Neural progenitor cell (in vitro differentiated cells): ENCODE results near the gene CDK5. TPM values are rescaled to one million over a fixed set of nuclear protein-coding genes. Genes with fewer than 3 reads are reported as not detected.
A peak's percentile ranks its signal among the peaks of the same experiment; 100 is the strongest.

Experiments used
- DNase-seq: peaks from one replicate; pipeline ENCODE4 v3.0.0-alpha.2; 2016; ENCODE audit warnings: low spot score
- H2AFZ ChIP-seq: fragments of 200-600 bp; sonication (generic); replicated peaks from 2 replicates; pipeline ENCODE4 v1.6.1; 2016; ENCODE audit warnings: antibody characterized with exemption
- H3F3A ChIP-seq: fragments of 200-600 bp; sonication (generic); 2 replicates; pipeline ENCODE4 v1.6.1; 2016; ENCODE audit warnings: antibody characterized with exemption, low read depth
- H3K27ac ChIP-seq: fragments of 200-600 bp; sonication (generic); 2 replicates; pipeline ENCODE4 v1.5.1; 2016; ENCODE audit warnings: mild to moderate bottlenecking
- H3K27me3 ChIP-seq: fragments of 200-600 bp; sonication (generic); 2 replicates; pipeline ENCODE4 v1.6.1; 2016; ENCODE audit warnings: mild to moderate bottlenecking, moderate library complexity
- H3K36me3 ChIP-seq: fragments of 200-600 bp; sonication (generic); 2 replicates; pipeline ENCODE4 v1.5.1; 2016
- H3K4me1 ChIP-seq: fragments of 200-600 bp; sonication (generic); 2 replicates; pipeline ENCODE4 v1.6.1; 2016; ENCODE audit warnings: mixed run types
- H3K4me2 ChIP-seq: fragments of 200-600 bp; sonication (generic); 2 replicates; pipeline ENCODE4 v1.6.1; 2016
- H3K4me3 ChIP-seq: fragments of 200-600 bp; sonication (generic); 2 replicates; pipeline ENCODE4 v1.5.1; 2016
- H3K79me2 ChIP-seq: fragments of 200-600 bp; sonication (generic); 2 replicates; pipeline ENCODE4 v1.6.1; 2016; ENCODE audit warnings: low read depth
- H3K9ac ChIP-seq: fragments of 200-600 bp; sonication (generic); 2 replicates; pipeline ENCODE4 v1.6.1; 2016
- H3K9me3 ChIP-seq: fragments of 200-600 bp; sonication (generic); 2 replicates; pipeline ENCODE4 v1.5.1; 2016; ENCODE audit warnings: low read depth
- H4K20me1 ChIP-seq: fragments of 200-600 bp; sonication (generic); 2 replicates; pipeline ENCODE4 v1.6.1; 2016; ENCODE audit warnings: low read depth
- H3K27ac Mint-ChIP-seq: 3 replicates; pipeline ENCODE4 v1.8.0; 2021; ENCODE audit warnings: mixed read lengths
- H3K27me3 Mint-ChIP-seq: 2 replicates; pipeline ENCODE4 v1.8.0; 2022; ENCODE audit warnings: low read depth, mild to moderate bottlenecking, inconsistent platforms, moderate library complexity, mixed read lengths; ENCODE audit not compliant: insufficient read depth
- H3K36me3 Mint-ChIP-seq: 3 replicates; pipeline ENCODE4 v1.8.0; 2021; ENCODE audit warnings: mixed read lengths
- H3K4me1 Mint-ChIP-seq: 3 replicates; pipeline ENCODE4 v1.8.0; 2021; ENCODE audit warnings: mixed read lengths
- H3K4me3 Mint-ChIP-seq: 3 replicates; pipeline ENCODE4 v1.8.0; 2021; ENCODE audit warnings: mild to moderate bottlenecking, moderate library complexity, mixed read lengths
- H3K9me3 Mint-ChIP-seq: 3 replicates; pipeline ENCODE4 v1.8.0; 2020; ENCODE audit warnings: mixed read lengths
- CTCF ChIP-seq: fragments of 200-600 bp; sonication (generic); IDR thresholded peaks from 2 replicates; pipeline ENCODE4 v1.5.1; 2017; ENCODE audit warnings: antibody characterized with exemption, mild to moderate bottlenecking
- EZH2 ChIP-seq: fragments of 200-600 bp; sonication (generic); IDR thresholded peaks from 2 replicates; pipeline ENCODE4 v1.6.1; 2017; ENCODE audit warnings: antibody characterized with exemption, mild to moderate bottlenecking, moderate library complexity
- EZH2phosphoT487 ChIP-seq: fragments of 200-600 bp; sonication (generic); IDR thresholded peaks from 2 replicates; pipeline ENCODE4 v1.6.1; 2017; ENCODE audit warnings: antibody characterized with exemption
- total RNA-seq: library from RNA; depleted of rRNA; stranded (reverse); fragments of >200 nt; gene quantifications from 2 replicates; pipeline ENCODE4 v1.2.3, GENCODE V29; 2015; ENCODE audit warnings: low replicate concordance

CDK5 gene
- total RNA-seq, 1 donor from 2014 or later: 8.1 TPM

GRCh38 chr7:151017953-151018420 lies 39.7 kb downstream of the CDK5 start:
- peak overlapping the region; percentile 34 for H3K4me3 ChIP-seq
- Mint-ChIP-seq H3K4me1 (peaks cover 57% of the 10 kb centered on the region), H3K4me3 (peak overlapping the region; percentile 79), H3K27ac (peak overlapping the region; percentile 91), H3K9me3 (no peaks in the 10 kb centered on the region), H3K27me3 (peaks cover 16% of the 10 kb centered on the region), H3K36me3 (peaks cover 6% of the 10 kb centered on the region)
- no peaks in the 10 kb centered on the region for H3K9me3 ChIP-seq
- peaks cover 48% of the 10 kb centered on the region for H3K27me3 ChIP-seq
- no peak overlapping the region for H3K9ac ChIP-seq
- peak; percentile 90 for DNase-seq
- H3K79me2 ChIP-seq: no peaks in the 10 kb centered on the region
- TF ChIP-seq EZH2phosphoT487 (no peak), CTCF (peak; percentile 99)
- H2AFZ ChIP-seq: no peak overlapping the region
- peaks cover 34% of the 10 kb centered on the region for H3K4me1 ChIP-seq
- H3K4me2 ChIP-seq: peak overlapping the region; percentile 74
- H3F3A ChIP-seq: peaks cover 36% of the 10 kb centered on the region
- no peak overlapping the region for H3K27ac ChIP-seq
- no peaks in the 10 kb centered on the region for H4K20me1 ChIP-seq
- no peaks in the 10 kb centered on the region for H3K36me3 ChIP-seq

GRCh38 chr7:151017370-151017952 lies 40.2 kb downstream of the CDK5 start:
- Mint-ChIP-seq H3K4me3 (peak overlapping the region; percentile 79), H3K27ac (no peak overlapping the region), H3K27me3 (peaks cover 14% of the 10 kb centered on the region), H3K9me3 (no peaks in the 10 kb centered on the region), H3K4me1 (peaks cover 60% of the 10 kb centered on the region), H3K36me3 (peaks cover 8% of the 10 kb centered on the region)
- H4K20me1 ChIP-seq: no peaks in the 10 kb centered on the region
- H3K27ac ChIP-seq: no peak overlapping the region
- no peak overlapping the region for H3K9ac ChIP-seq
- H3K9me3 ChIP-seq: no peaks in the 10 kb centered on the region
- H3K4me2 ChIP-seq: peak overlapping the region; percentile 74
- no peaks in the 10 kb centered on the region for H3K36me3 ChIP-seq
- peaks cover 39% of the 10 kb centered on the region for H3K4me1 ChIP-seq
- H2AFZ ChIP-seq: no peak overlapping the region
- TF ChIP-seq CTCF (no peak), EZH2 (no peak), EZH2phosphoT487 (no peak)
- no peaks in the 10 kb centered on the region for H3K79me2 ChIP-seq
- H3K27me3 ChIP-seq: peaks cover 50% of the 10 kb centered on the region
- H3F3A ChIP-seq: peaks cover 41% of the 10 kb centered on the region
- DNase-seq: no peak
- H3K4me3 ChIP-seq: peak overlapping the region; percentile 34

GRCh38 chr7:151016942-151017341 lies 40.8 kb downstream of the CDK5 start:
- DNase-seq: no peak
- TF ChIP-seq CTCF: no peak
- TF ChIP-seq EZH2phosphoT487: no peak
- no peak for TF ChIP-seq EZH2
- no peaks in the 10 kb centered on the region for H4K20me1 ChIP-seq
- peaks cover 47% of the 10 kb centered on the region for H3F3A ChIP-seq
- Mint-ChIP-seq H3K4me3 (peak overlapping the region; percentile 79), H3K27me3 (peaks cover 13% of the 10 kb centered on the region), H3K36me3 (peaks cover 10% of the 10 kb centered on the region), H3K27ac (no peak overlapping the region), H3K9me3 (no peaks in the 10 kb centered on the region), H3K4me1 (peaks cover 65% of the 10 kb centered on the region)
- H3K9ac ChIP-seq: no peak overlapping the region
- H3K4me3 ChIP-seq: no peak overlapping the region
- H3K4me2 ChIP-seq: no peak overlapping the region
- no peak overlapping the region for H2AFZ ChIP-seq
- no peaks in the 10 kb centered on the region for H3K36me3 ChIP-seq
- H3K79me2 ChIP-seq: no peaks in the 10 kb centered on the region
- peaks cover 41% of the 10 kb centered on the region for H3K4me1 ChIP-seq
- H3K27me3 ChIP-seq: peaks cover 54% of the 10 kb centered on the region
- H3K27ac ChIP-seq: no peak overlapping the region
- no peaks in the 10 kb centered on the region for H3K9me3 ChIP-seq
